ENCODE measurements around the gene TRIM24. TPM values are rescaled to one million over a fixed set of nuclear protein-coding genes. Genes with fewer than 3 reads are reported as not detected.

TRIM24 gene
- total RNA-seq, 1 experiment from 2014 or later, result 113 TPM

GRCh38 chr7:138477581-138477980, 17.5 kb downstream of the TRIM24 start:
- TF ChIP-seq MAX (CRISPR knock-in tag; IDR thresholded peaks at IDR 0.05) (no peak), USF1 (CRISPR knock-in tag; IDR thresholded peaks at IDR 0.05) (no peak), FOXP1 (CRISPR knock-in tag; IDR thresholded peaks at IDR 0.05; ENCODE audit: borderline replicate concordance) (no peak), OVOL2 (CRISPR knock-in tag; IDR thresholded peaks at IDR 0.05; ENCODE audit: borderline replicate concordance) (no peak)
- Mint-ChIP-seq H3K27ac (peak overlapping the region; percentile 42), H3K4me1 (peaks cover 78% of the 10 kb centered on the region), H3K9me3 (no peaks in the 10 kb centered on the region), H3K36me3 (peaks cover 17% of the 10 kb centered on the region), H3K27me3 (ENCODE audit: low read depth) (no peaks in the 10 kb centered on the region), H3K4me3 (no peak overlapping the region)
- ChIA-PET POLR2A (no interaction called here), CTCF (interaction anchor here (0.5 kb wide), 1 partner anchor 320 kb away, joined by 3 read pairs; no protein-coding TSS in a partner anchor)
- ATAC-seq, result no peak
- DNase-seq (ENCODE audit: low spot score), result no peak

- peaks cover 20% of the 10 kb centered on the region for H3K36me3 Mint-ChIP-seq
- H3K4me1 Mint-ChIP-seq, result peaks cover 80% of the 10 kb centered on the region
Observed at GRCh38 chr7:138478499-138478908, 18.4 kb downstream of the TRIM24 start.

GRCh38 chr7:138480527-138480926, 20.5 kb downstream of the TRIM24 start:
- H3K27ac Mint-ChIP-seq, result peak overlapping the region; percentile 43
- no peak overlapping the region for H3K4me3 Mint-ChIP-seq
- H3K36me3 Mint-ChIP-seq, result peaks cover 21% of the 10 kb centered on the region
- POLR2A ChIA-PET, result interaction anchor here (1.1 kb wide), 1 partner anchor 18 kb away, joined by 4 read pairs; no protein-coding TSS in a partner anchor
- H3K9me3 Mint-ChIP-seq, result peaks cover 2% of the 10 kb centered on the region; the same call in 1 of the 2 replicates
- CTCF ChIA-PET, result no interaction called here
- no peaks in the 10 kb centered on the region for H3K27me3 Mint-ChIP-seq (ENCODE audit: low read depth)
- peaks cover 65% of the 10 kb centered on the region for H3K4me1 Mint-ChIP-seq
- no peak for DNase-seq (ENCODE audit: low spot score)
- TF ChIP-seq NR1H2 (CRISPR knock-in tag; IDR thresholded peaks at IDR 0.05), result no peak
- TF ChIP-seq SP1 (CRISPR knock-in tag; conservative IDR thresholded peaks at IDR 0.05), result no peak
- TF ChIP-seq ATF3 (CRISPR knock-in tag; conservative IDR thresholded peaks at IDR 0.05), result no peak
- TF ChIP-seq USF1 (CRISPR knock-in tag; IDR thresholded peaks at IDR 0.05), result no peak
- no peak for TF ChIP-seq KAT7 (CRISPR knock-in tag; IDR thresholded peaks at IDR 0.05; ENCODE audit: borderline replicate concordance)
- TF ChIP-seq OVOL2 (CRISPR knock-in tag; IDR thresholded peaks at IDR 0.05; ENCODE audit: borderline replicate concordance), result no peak
- TF ChIP-seq ZNF512 (CRISPR knock-in tag; IDR thresholded peaks at IDR 0.05; ENCODE audit: borderline replicate concordance), result no peak
- TF ChIP-seq ZNF396 (CRISPR knock-in tag; IDR thresholded peaks at IDR 0.05; ENCODE audit: borderline replicate concordance), result no peak
- ATAC-seq, result no peak

More at GRCh38 chr7:138478499-138478908, 18.4 kb downstream of the TRIM24 start:
- Mint-ChIP-seq H3K27me3 (ENCODE audit: low read depth) (no peaks in the 10 kb centered on the region), H3K27ac (peak overlapping the region; percentile 90), H3K4me3 (no peak overlapping the region), H3K9me3 (no peaks in the 10 kb centered on the region)
- TF ChIP-seq ERG (CRISPR knock-in tag; IDR thresholded peaks at IDR 0.05), result no peak
- no peak for TF ChIP-seq E2F4 (CRISPR knock-in tag; IDR thresholded peaks at IDR 0.05; ENCODE audit: borderline replicate concordance, low read depth)
- DNase-seq (ENCODE audit: low spot score) (no peak), ATAC-seq (no peak)
- ChIA-PET POLR2A (interaction anchor here (0.9 kb wide), 1 partner anchor 20 kb away, joined by 3 read pairs; no protein-coding TSS in a partner anchor), CTCF (no interaction called here)

Measured in WTC11 (cell line).